GM23338 (cell line): ENCODE data around the gene OIT3. TPM values are rescaled to one million over a fixed set of nuclear protein-coding genes. Genes with fewer than 3 reads are reported as not detected.

ENCODE experiments used
- polyA plus RNA-seq: library from polyadenylated mRNA; unstranded; fragments of >200 nt; fragmentation: Nextera tagmentation; extraction: Ambion mirVana; gene quantifications from 2 replicates; pipeline ENCODE4 v1.2.1, GENCODE V29; 2016
- total RNA-seq: library from RNA; depleted of rRNA; stranded (reverse); fragments of >200 nt; shearing (Covaris generic); gene quantifications from 2 replicates; pipeline ENCODE4 v1.2.3, GENCODE V29; 2014; rRNA removed

The OIT3 gene
- total and polyA plus RNA-seq, 2 experiments from 2014 or later, result not detected

Other genes with a start within 250 kb of the OIT3 start
- gene MCU, start 201.6 kb upstream of the OIT3 start, total RNA-seq, result 54.6 and 68.2 TPM in 2 replicates
- gene MCU, start 201.6 kb upstream of the OIT3 start, polyA plus RNA-seq, result 40.1 and 41.8 TPM in 2 replicates
- not detected in 2 replicates for gene PLA2G12B, start 61.1 kb downstream of the OIT3 start, total RNA-seq
- not detected in 2 replicates for gene PLA2G12B, start 61.1 kb downstream of the OIT3 start, polyA plus RNA-seq
- gene P4HA1, start 203.1 kb downstream of the OIT3 start, total RNA-seq, result 22.1 and 27.1 TPM in 2 replicates
- gene P4HA1, start 203.1 kb downstream of the OIT3 start, polyA plus RNA-seq, result 22.2 and 26.4 TPM in 2 replicates
- gene NUDT13, start 216.7 kb downstream of the OIT3 start, total RNA-seq, result 1.4 and 4.3 TPM in 2 replicates
- 2.2 and 3.6 TPM in 2 replicates for gene NUDT13, start 216.7 kb downstream of the OIT3 start, polyA plus RNA-seq